GM23338 (cell line): ENCODE measurements around the gene TOM1L1. TPM values are rescaled to one million over a fixed set of nuclear protein-coding genes. Genes with fewer than 3 reads are reported as not detected.

Experiments used
- ATAC-seq: fragments of 200-7000 bp; cut with Tn5 transposase; 3 replicates; pipeline ENCODE4 v1.9.1; 2020
- DNase-seq: peaks from one replicate; pipeline ENCODE4 v3.0.0-alpha.2; 2015; ENCODE audit warnings: low spot score
- H2AFZ ChIP-seq: fragments of 200-600 bp; sonication (generic); 2 replicates; pipeline ENCODE4 v1.8.0; 2016; ENCODE audit warnings: antibody characterized with exemption, mild to moderate bottlenecking, moderate library complexity
- H3F3A ChIP-seq: fragments of 200-600 bp; sonication (generic); replicated peaks from 2 replicates; pipeline ENCODE4 v1.8.0; 2017; ENCODE audit warnings: antibody characterized with exemption, mixed run types, low read depth
- H3K27ac ChIP-seq: fragments of 200-600 bp; sonication (generic); 2 replicates; pipeline ENCODE4 v1.6.1; 2016; ENCODE audit warnings: low read depth
- H3K27me3 ChIP-seq: fragments of 200-600 bp; sonication (generic); 2 replicates; pipeline ENCODE4 v1.8.0; 2016; ENCODE audit warnings: mild to moderate bottlenecking, mixed run types, moderate library complexity; ENCODE audit not compliant: insufficient read depth
- H3K36me3 ChIP-seq: fragments of 200-600 bp; sonication (generic); 2 replicates; pipeline ENCODE4 v1.8.0; 2016; ENCODE audit warnings: mild to moderate bottlenecking; ENCODE audit not compliant: insufficient read depth
- H3K4me1 ChIP-seq: fragments of 200-600 bp; sonication (generic); 2 replicates; pipeline ENCODE4 v1.8.0; 2016; ENCODE audit warnings: mild to moderate bottlenecking, moderate library complexity; ENCODE audit not compliant: insufficient read depth
- H3K4me2 ChIP-seq: fragments of 200-600 bp; sonication (generic); 2 replicates; pipeline ENCODE4 v1.7.1; 2017; ENCODE audit warnings: mixed run types
- H3K4me3 ChIP-seq: fragments of 200-600 bp; sonication (generic); 2 replicates; pipeline ENCODE4 v1.6.1; 2016; ENCODE audit warnings: mixed run types
- H3K79me2 ChIP-seq: fragments of 200-600 bp; sonication (generic); replicated peaks from 2 replicates; pipeline ENCODE4 v1.8.0; 2017; ENCODE audit warnings: mild to moderate bottlenecking; ENCODE audit not compliant: insufficient read depth
- H3K9me2 ChIP-seq: fragments of 200-600 bp; sonication (generic); 2 replicates; pipeline ENCODE4 v1.8.0; 2017; ENCODE audit not compliant: insufficient read depth
- H4K20me1 ChIP-seq: fragments of 200-600 bp; sonication (generic); replicated peaks from 2 replicates; pipeline ENCODE4 v1.8.0; 2017; ENCODE audit warnings: mild to moderate bottlenecking; ENCODE audit not compliant: insufficient read depth
- H3K27ac Mint-ChIP-seq: 2 replicates; pipeline ENCODE4 v1.8.0; 2020; ENCODE audit warnings: inconsistent platforms, mild to moderate bottlenecking, moderate library complexity, mixed read lengths
- H3K27me3 Mint-ChIP-seq: 3 replicates; pipeline ENCODE4 v1.8.0; 2022; ENCODE audit warnings: low read depth, mild to moderate bottlenecking, moderate library complexity, mixed read lengths, inconsistent platforms; ENCODE audit not compliant: insufficient read depth, poor library complexity
- H3K36me3 Mint-ChIP-seq: 3 replicates; pipeline ENCODE4 v1.8.0; 2021; ENCODE audit warnings: low read depth, mild to moderate bottlenecking, inconsistent platforms, moderate library complexity, mixed read lengths
- H3K4me1 Mint-ChIP-seq: 3 replicates; pipeline ENCODE4 v1.8.0; 2020; ENCODE audit warnings: mild to moderate bottlenecking, inconsistent platforms, mixed read lengths
- H3K4me3 Mint-ChIP-seq: 3 replicates; pipeline ENCODE4 v1.8.0; 2021; ENCODE audit warnings: moderate library complexity, mild to moderate bottlenecking, inconsistent platforms, mixed read lengths
- H3K9me3 Mint-ChIP-seq: 3 replicates; pipeline ENCODE4 v1.8.0; 2020; ENCODE audit warnings: moderate library complexity, mild to moderate bottlenecking, inconsistent platforms, mixed read lengths
- CREB1 ChIP-seq: fragments of 250-450 bp; sonication (Bioruptor Pico); IDR thresholded peaks from 2 replicates; pipeline ENCODE4 v1.5.0; 2020; ENCODE audit warnings: low read depth, mild to moderate bottlenecking, moderate library complexity
- CTCF ChIP-seq, 2 experiments: fragments of 200-600 bp in 1 of 2; sonication (generic) in 1 of 2; conservative IDR thresholded peaks; 2 replicates each; pipeline versions ENCODE4 v1.5.1 to v1.6.1; 2016 to 2017; ENCODE audit warnings: antibody characterized with exemption in 2 of 2, low read depth in 2 of 2, mild to moderate bottlenecking in 2 of 2, moderate library complexity in 1 of 2
- EZH2 ChIP-seq: fragments of 200-600 bp; sonication (generic); IDR thresholded peaks from one replicate; pipeline ENCODE4 v1.8.0; 2017; ENCODE audit warnings: antibody characterized with exemption, mild to moderate bottlenecking, low read depth; ENCODE audit not compliant: unreplicated experiment
- EZH2phosphoT487 ChIP-seq: fragments of 200-600 bp; sonication (generic); IDR thresholded peaks from one replicate; pipeline ENCODE4 v1.8.1; 2018; ENCODE audit warnings: antibody characterized with exemption; ENCODE audit not compliant: unreplicated experiment
- JUNB ChIP-seq: IDR thresholded peaks from one replicate; pipeline ENCODE4 v1.6.1; 2016; ENCODE audit warnings: antibody characterized with exemption; ENCODE audit not compliant: unreplicated experiment
- POLR2AphosphoS5 ChIP-seq: IDR thresholded peaks from 2 replicates; pipeline ENCODE4 v1.6.1; 2016; ENCODE audit warnings: antibody characterized with exemption, low read depth
- STAT1 ChIP-seq: IDR thresholded peaks from one replicate; pipeline ENCODE4 v1.6.1; 2016; ENCODE audit warnings: antibody characterized with exemption; ENCODE audit not compliant: unreplicated experiment
- ZNF462 ChIP-seq: fragments of 250-450 bp; sonication (Bioruptor Pico); IDR thresholded peaks from 2 replicates; pipeline ENCODE4 v1.5.0; 2020; ENCODE audit warnings: mild to moderate bottlenecking, moderate library complexity
- polyA plus RNA-seq: library from polyadenylated mRNA; unstranded; fragments of >200 nt; fragmentation: Nextera tagmentation; extraction: Ambion mirVana; gene quantifications from 2 replicates; pipeline ENCODE4 v1.2.1, GENCODE V29; 2016
- total RNA-seq: library from RNA; depleted of rRNA; stranded (reverse); fragments of >200 nt; shearing (Covaris generic); gene quantifications from 2 replicates; pipeline ENCODE4 v1.2.3, GENCODE V29; 2014

The TOM1L1 gene
- total and polyA plus RNA-seq, 2 experiments from 2014 or later, result 46.8 to 58.0 TPM

- Histone ChIP-seq H3K36me3 (no peaks in the 10 kb centered on the region), H3F3A (no peaks in the 10 kb centered on the region), H3K9me2 (peaks cover 7% of the 10 kb centered on the region; the same call in 1 of the 2 replicates), H4K20me1 (no peaks in the 10 kb centered on the region), H3K27me3 (no peaks in the 10 kb centered on the region), H3K4me1 (peaks cover 3% of the 10 kb centered on the region; the same call in 1 of the 2 replicates), H3K4me2 (no peak overlapping the region), H3K27ac (no peak overlapping the region), H2AFZ (no peak overlapping the region), H3K4me3 (no peak overlapping the region), H3K79me2 (no peaks in the 10 kb centered on the region)
- ATAC-seq (no peak), DNase-seq (no peak)
- Mint-ChIP-seq H3K27ac (no peak overlapping the region), H3K27me3 (no peaks in the 10 kb centered on the region), H3K4me3 (no peak overlapping the region), H3K4me1 (no peaks in the 10 kb centered on the region), H3K36me3 (no peaks in the 10 kb centered on the region), H3K9me3 (no peaks in the 10 kb centered on the region; the same call in 2 of the 3 replicates)
- no peak for TF ChIP-seq EZH2
- no peak for TF ChIP-seq POLR2AphosphoS5
- no peak for TF ChIP-seq STAT1
- TF ChIP-seq CTCF (conservative IDR thresholded peaks at IDR 0.05; ENCODE audit: low read depth in 2 of 2), result no peak
- no peak for TF ChIP-seq ZNF462 (CRISPR knock-in tag)
- TF ChIP-seq CREB1 (CRISPR knock-in tag), result no peak
- no peak for TF ChIP-seq EZH2phosphoT487
- TF ChIP-seq JUNB, result no peak
These were observed 16.7 kb upstream of the TOM1L1 start for GRCh38 chr17:54883939-54884338.
